IPS DF 4.7 (cell line): Measurements from ENCODE around the gene C10orf105.

Experiments
- DNase-seq: peaks from one replicate; pipeline ENCODE4 v3.0.0-alpha.2; 2013; ENCODE audit warnings: low spot score; ENCODE audit errors: extremely low read depth

C10orf105 gene

GRCh38 chr10:71698737-71699136, 20.8 kb downstream of the C10orf105 start:
- no peak for DNase-seq

GRCh38 chr10:71697938-71698709, 21.5 kb downstream of the C10orf105 start:
- DNase-seq = no peak

GRCh38 chr10:71696628-71697326, 22.8 kb downstream of the C10orf105 start:
- peak; percentile 28 for DNase-seq

- DNase-seq = no peak
Measured at GRCh38 chr10:71695502-71696476, 23.8 kb downstream of the C10orf105 start.

DNA sequence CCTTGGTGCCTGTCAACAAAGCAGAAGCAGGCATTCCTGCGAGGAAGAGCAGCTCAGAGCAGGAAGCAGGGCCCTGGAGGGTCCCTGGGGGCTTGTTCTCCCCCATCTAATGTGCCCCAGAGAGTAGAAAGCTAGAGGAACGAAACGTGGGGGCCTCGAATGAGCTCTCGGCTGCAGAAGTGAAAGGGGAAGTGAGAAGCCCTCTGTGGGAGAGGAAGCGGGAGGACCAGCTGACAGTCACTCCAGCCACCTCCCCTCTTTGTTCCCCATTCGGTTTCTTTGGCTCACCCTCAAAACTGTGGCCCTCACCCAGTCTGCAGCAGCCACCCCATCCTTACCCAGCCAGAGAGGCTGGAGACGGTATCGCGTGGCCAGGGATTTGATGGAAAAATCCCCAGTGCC, 25.0 kb downstream of the C10orf105 start:
- DNase-seq = no peak

- no peak for DNase-seq
Measured at GRCh38 chr10:71694039-71694501, 25.5 kb downstream of the C10orf105 start.

GRCh38 chr10:71693377-71693776, 26.2 kb downstream of the C10orf105 start:
- no peak for DNase-seq

- DNase-seq = no peak
Measured at GRCh38 chr10:71692598-71693306, 26.8 kb downstream of the C10orf105 start.

DNA sequence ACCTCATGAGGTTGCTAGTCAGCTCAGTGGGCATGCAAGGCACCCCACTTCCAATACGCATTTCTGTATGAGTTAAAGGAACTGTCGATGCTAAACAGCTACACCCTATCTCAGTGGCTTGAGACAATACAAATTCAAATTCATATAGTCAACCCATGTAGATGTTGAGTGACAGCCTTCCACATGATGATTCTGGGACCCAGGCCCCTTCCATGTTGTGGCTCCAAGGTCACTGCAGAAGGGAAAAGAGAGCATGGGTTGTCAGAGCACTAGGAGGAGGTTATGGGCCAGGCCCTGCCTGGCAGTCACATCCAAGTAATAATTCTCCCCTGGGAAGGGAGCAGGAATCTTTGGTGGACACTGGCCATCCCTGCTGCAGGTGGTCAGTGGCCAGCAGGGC, 28.2 kb downstream of the C10orf105 start:
- no peak for DNase-seq

- no peak for DNase-seq
Measured at GRCh38 chr10:71690094-71690720, 29.4 kb downstream of the C10orf105 start.

GRCh38 chr10:71688256-71688655, 31.3 kb downstream of the C10orf105 start:
- DNase-seq = no peak

DNA sequence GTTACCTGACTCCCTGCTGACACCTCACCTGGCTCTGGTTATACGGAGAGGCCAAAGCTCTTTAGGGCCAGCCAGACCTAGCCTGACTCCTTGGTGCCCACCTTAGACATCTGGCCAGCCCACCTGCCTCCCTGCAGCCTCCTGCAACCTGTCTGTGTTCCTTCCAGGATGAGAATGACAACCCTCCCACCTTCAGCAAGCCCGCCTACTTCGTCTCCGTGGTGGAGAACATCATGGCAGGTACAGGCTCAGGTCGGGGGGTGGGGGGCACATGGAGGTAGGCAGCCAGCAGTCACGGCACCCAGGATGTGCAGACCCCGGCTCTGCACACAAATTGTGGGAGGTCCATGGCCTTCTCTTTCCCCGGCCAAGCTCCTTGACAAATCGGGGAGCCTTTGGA, 32.1 kb downstream of the C10orf105 start:
- DNase-seq = no peak

DNA sequence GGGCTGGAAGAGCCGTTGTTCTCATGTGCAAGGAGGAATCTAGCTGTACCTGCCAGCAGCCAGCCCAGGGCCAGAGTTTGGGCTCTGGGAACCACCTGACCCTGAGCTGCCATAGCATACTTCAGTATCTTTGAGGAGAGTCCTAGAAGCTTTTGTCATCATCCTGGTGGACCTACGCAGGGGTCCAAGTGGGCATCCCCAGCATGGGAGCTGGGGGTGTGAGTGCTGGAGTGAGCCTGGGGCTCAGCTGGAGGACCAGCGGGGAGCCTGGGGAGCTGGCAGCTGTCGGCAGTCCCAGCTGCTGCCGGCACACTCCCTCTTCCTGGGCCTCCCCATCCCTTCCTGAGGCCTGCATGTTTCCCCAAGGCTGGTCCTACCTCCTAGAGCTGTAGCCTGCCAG, 32.5 kb downstream of the C10orf105 start:
- no peak for DNase-seq

- DNase-seq = no peak
Measured at GRCh38 chr10:71685554-71686232, 33.9 kb downstream of the C10orf105 start.

- DNase-seq = no peak
Measured at GRCh38 chr10:71684356-71685173, 35.0 kb downstream of the C10orf105 start.

DNA sequence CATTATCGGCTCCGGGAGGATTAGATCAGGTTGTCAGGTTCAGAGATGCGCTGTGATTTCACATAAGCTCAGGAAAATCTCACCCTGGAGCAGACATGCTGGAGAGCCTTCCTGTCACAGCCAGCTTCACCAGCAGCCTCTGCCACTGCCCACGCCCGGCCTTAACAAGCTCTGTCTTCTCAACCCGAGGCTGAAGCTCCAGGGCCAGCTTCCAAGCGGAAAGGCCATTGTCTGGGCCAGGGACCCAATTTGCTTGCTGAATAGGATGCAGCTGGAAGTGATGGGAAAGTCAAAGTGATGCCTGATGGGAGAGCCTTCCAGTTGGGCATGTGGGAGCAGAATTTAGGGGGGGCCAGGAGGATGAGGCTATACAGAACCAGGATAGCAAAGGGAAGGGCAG, 36.3 kb downstream of the C10orf105 start:
- no peak for DNase-seq

DNA sequence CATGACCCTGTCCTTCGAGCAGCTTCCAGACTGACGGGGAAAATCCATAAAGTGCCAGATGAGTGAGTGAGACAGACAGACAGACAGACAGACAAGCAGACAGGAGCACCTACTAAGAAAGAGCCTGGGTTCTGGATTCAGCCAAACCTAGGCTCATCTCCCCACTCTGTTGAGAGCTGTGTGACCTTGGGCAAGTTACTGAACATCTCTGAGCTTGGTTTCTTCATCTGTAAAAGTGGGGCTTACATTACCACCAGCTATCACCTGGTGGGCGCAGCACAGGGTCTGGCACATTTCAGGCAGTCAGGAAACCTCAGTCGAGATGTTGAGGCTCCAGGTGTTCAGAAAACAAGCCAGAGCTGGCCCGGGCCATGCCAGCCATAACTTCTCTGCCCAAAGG, 37.6 kb downstream of the C10orf105 start:
- no peak for DNase-seq

- no peak for DNase-seq
Measured at GRCh38 chr10:71679425-71679824, 40.2 kb downstream of the C10orf105 start.
